ENCODE measurements around the gene LPGAT1. TPM values are rescaled to one million over a fixed set of nuclear protein-coding genes. Genes with fewer than 3 reads are reported as not detected.

LPGAT1 gene
- total RNA-seq, 1 donor from 2014 or later, result 71.7 TPM

GRCh38 chr1:211762206-211762605 is 68.4 kb downstream of the LPGAT1 start:
- no peak for DNase-seq (ENCODE audit: low spot score)

- no peak for DNase-seq (ENCODE audit: low spot score)
Observed at GRCh38 chr1:211761400-211761799, 69.2 kb downstream of the LPGAT1 start.

GRCh38 chr1:211756471-211757020 is 74.0 kb downstream of the LPGAT1 start:
- DNase-seq (ENCODE audit: low spot score), result no peak

GRCh38 chr1:211753649-211754251 is 76.8 kb downstream of the LPGAT1 start:
- no peak for DNase-seq (ENCODE audit: low spot score)

- no peak for DNase-seq (ENCODE audit: low spot score)
Observed at GRCh38 chr1:211752951-211753486, 77.5 kb downstream of the LPGAT1 start.

GRCh38 chr1:211752317-211752716 is 78.2 kb downstream of the LPGAT1 start:
- DNase-seq (ENCODE audit: low spot score), result no peak

GRCh38 chr1:211751438-211751837 is 79.1 kb downstream of the LPGAT1 start:
- DNase-seq (ENCODE audit: low spot score), result no peak

GRCh38 chr1:211750599-211750998 is 80.0 kb downstream of the LPGAT1 start:
- no peak for DNase-seq (ENCODE audit: low spot score)

GRCh38 chr1:211749251-211749650 is 81.3 kb downstream of the LPGAT1 start:
- no peak for DNase-seq (ENCODE audit: low spot score)

- no peak for DNase-seq (ENCODE audit: low spot score)
Observed at GRCh38 chr1:211748810-211749209, 81.8 kb downstream of the LPGAT1 start.

GRCh38 chr1:211742889-211743529 is 87.6 kb downstream of the LPGAT1 start:
- no peak for DNase-seq (ENCODE audit: low spot score)

GRCh38 chr1:211742272-211742671 is 88.3 kb downstream of the LPGAT1 start:
- no peak for DNase-seq (ENCODE audit: low spot score)

- no peak for DNase-seq (ENCODE audit: low spot score)
Observed at GRCh38 chr1:211741788-211742187, 88.8 kb downstream of the LPGAT1 start.

- DNase-seq (ENCODE audit: low spot score), result no peak
Observed at GRCh38 chr1:211741116-211741515, 89.4 kb downstream of the LPGAT1 start.

- no peak for DNase-seq (ENCODE audit: low spot score)
Observed at GRCh38 chr1:211739671-211740411, 90.7 kb downstream of the LPGAT1 start.

GRCh38 chr1:211738691-211739301 is 91.8 kb downstream of the LPGAT1 start:
- DNase-seq (ENCODE audit: low spot score), result no peak

GRCh38 chr1:211738096-211738690 is 92.4 kb downstream of the LPGAT1 start:
- DNase-seq (ENCODE audit: low spot score), result no peak

- no peak for DNase-seq (ENCODE audit: low spot score)
Observed at GRCh38 chr1:211737115-211738035, 93.2 kb downstream of the LPGAT1 start.

- no peak for DNase-seq (ENCODE audit: low spot score)
Observed at GRCh38 chr1:211736351-211736915, 94.1 kb downstream of the LPGAT1 start.
